CD4-positive, alpha-beta T cell treated with Interleukin-10 for 1 hour (primary cell): ENCODE data around the gene TXNRD1.
"Not testable (repeated sequence)": the region's sequence is repeated elsewhere in the genome, so short reads cannot be mapped to it uniquely, and the experiment has no call there.

Experiments used
- DNase-seq: peaks from one replicate; pipeline ENCODE4 v3.0.0-alpha.2; 2020

The TXNRD1 gene

DNA sequence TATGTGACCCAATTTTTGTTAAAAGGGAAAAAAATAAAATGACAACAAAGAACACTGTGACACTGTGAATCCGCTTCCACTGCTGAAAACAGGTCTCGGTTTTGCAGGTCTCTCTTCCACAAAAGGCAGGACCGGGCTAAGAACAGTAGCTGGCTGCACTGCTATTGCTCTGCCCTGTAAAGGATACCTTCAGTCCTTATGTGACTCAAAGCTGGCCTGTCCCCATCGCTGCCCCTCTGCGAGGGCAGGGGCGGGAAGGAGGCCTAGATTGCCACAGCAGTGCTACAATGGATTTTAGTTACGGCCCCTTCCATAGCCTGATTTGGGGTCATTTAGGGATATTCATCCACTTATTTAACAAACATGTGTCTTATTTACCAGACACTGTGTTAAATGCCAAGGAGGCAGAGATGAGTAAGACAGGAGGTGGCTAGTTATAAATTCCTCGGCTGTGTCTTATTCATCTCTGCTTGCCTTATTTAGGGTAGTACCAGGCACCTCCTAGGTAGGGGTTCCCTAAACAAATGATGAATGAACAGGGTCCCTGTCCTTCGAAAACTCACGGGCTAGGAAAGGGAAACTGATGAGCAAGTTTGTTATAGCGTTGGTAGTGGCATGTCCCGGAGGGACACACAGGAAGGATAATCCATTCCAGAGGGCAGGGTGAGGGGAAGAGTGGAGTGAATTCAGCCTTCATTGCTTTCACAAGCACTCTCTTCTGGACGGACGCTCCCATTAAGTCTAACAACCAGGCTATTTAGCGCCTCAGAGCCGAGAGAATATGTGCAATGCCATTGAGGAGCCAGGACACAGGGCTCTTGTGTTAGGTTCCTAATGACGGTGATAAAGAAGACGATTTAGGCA is 161.3 kb downstream of the TXNRD1 start:
- no peak for DNase-seq

DNA sequence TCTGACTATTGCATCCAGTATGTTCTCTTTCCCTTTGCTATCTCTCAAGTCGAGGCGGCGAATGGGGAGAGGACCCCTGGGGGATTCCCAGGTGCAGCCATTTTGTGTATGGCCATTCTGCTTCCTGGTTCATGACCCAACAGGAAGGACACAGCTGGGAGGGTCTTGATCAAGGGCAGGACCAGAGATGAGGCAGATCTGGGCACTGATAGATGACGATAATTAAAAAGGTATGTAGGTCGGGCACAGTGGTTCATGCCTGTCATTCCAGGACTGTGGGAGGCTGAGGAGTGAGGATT is 161.9 kb downstream of the TXNRD1 start:
- no peak for DNase-seq

DNA sequence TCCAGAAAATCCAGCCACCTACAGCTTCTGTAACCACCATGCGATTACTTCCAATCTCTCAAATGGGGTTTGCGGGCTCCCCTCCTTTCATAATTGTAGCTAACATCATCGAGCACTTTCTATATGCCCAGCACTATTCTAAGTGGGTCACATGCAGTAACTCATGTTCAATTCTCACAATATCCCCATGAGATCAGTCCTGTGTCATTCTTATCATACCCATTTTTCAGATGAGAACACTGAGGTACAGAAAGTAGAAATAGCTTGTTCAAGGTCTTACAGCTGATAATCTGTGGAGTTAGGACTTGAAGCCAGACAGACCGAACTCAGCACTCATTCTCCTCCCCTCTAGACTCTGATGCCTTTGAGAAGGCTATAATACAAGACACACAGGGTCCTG is 162.8 kb downstream of the TXNRD1 start:
- DNase-seq, result no peak

GRCh38 chr12:104381341-104381730 is 165.8 kb downstream of the TXNRD1 start:
- DNase-seq, result no peak

DNA sequence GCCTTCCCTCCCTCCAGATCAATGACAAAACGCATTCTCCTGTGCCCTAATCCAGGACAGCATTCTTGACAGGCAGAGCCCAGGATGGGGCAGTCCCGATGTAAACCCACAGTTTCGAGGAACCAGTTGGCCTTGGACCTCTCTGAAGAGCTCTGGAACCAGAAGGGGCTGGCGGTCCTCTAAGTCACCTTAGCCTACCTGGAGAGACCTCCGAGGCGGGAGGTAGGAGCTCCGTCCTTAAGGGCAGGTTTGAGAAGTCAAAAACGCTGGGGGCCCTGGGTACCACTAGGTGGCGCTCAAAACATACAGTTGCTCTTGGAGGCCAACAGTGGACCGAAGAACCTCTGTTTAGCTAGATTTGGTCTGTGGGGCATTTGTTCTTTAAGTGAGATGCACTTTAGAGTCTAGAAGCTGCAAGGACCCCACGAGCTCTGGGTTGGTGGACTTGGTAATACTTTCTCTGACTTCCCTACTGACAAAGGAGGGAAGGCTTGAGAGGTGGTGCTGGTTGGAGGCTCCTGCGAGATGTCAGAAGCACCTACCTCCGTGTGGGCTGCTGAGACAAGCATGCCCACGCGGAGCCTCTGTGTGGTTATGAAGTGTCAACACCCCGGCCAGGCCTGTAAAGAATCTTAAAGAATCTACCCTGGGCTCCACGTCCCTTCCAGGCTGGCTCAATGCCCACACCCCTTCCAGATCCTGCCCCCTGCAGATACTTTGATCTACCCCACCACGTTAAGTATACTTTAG is 166.3 kb downstream of the TXNRD1 start:
- peak; percentile 84 for DNase-seq

DNA sequence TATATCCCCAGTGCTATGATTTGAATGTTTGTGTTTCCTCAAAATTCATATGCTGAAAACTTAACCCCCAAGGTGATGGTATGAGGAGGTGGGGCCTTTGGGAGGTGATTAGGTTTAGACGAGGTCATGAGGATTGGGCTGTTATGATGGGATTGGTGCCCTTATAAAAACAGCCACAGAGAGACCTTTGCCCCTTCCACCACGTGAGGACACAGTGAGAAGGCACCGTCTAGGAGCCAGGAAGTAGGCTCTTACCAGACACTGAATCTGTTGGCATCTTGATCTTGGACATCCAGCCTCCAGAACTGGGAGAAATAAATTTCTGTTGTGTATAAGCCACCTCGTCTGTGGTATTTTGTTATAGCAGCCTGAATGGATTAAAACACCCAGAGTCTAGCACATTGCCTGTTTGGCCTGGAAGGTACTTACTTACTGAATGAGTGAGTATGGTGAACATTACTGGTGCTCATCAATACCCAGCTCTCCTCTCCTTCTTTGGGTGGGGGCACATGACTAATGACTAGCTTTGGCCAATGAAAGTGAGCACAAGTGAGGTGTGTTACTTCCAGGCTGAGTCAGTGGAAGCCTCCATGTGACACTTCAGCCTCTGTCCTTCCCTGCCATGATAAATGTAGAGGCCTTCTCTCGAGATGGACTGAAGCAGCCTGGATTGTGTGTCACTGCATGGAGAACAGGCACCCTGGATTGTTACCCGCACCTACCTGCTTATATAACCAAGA is 168.7 kb downstream of the TXNRD1 start:
- no peak for DNase-seq

GRCh38 chr12:104385510-104385909 is 169.9 kb downstream of the TXNRD1 start:
- DNase-seq, result no peak

- DNase-seq, result no peak
These were observed 170.9 kb downstream of the TXNRD1 start for GRCh38 chr12:104386461-104386860.

DNA sequence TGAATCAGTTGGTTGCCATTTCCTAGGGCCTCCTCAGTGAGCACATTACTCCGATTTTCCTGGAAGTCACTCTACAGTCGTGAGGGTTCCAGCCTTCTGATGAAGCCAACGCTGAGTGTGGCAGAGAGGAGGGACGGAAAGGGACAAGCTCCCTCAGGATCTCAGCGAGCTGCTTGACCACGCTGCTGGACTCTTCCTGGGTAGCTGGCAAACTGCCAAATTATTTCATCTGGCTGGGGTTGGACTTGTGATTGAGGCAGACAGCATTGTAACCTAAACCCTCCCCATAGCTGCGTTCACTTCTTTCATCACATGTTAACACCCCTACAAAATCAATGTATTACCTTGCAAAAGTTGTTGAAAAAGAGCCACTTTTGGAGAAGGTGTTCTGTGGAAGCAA is 171.6 kb downstream of the TXNRD1 start:
- no peak for DNase-seq

DNA sequence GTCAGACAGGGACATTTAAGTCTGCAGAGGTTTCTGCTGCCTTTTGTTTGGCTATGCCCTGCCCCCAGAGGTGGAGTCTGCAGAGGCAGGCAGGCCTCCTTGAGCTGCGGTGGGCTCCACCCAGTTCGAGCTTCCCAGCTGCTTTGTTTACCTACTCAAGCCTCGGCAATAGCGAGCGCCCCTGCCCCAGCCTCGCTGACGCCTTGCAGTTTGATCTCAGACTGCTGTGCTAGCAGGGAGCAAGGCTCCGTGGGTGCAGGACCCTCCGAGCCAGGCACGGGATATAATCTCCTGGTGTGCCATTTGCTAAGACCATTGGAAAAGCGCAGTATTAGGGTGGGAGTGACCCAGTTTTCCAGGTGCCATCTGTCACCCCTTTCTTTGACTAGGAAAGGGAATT is 178.5 kb downstream of the TXNRD1 start:
- DNase-seq, result not testable (repeated sequence)
